Measurements from ENCODE around the gene PLCH2.
A peak's percentile ranks its signal among the peaks of the same experiment; 100 is the strongest.

Gene PLCH2

GRCh38 chr1:2525572-2525919, 49.5 kb downstream of the PLCH2 start:
- peaks cover 53% of the 10 kb centered on the region for H3K4me1 ChIP-seq (ENCODE audit: control insufficient read depth, insufficient read depth, low read length, poor library complexity, severe bottlenecking)
- peak overlapping the region; percentile 69 for H3K27ac ChIP-seq (ENCODE audit: insufficient read depth, low read length, poor library complexity, severe bottlenecking)
- peaks cover 17% of the 10 kb centered on the region for H3K27me3 ChIP-seq (replicated peaks; ENCODE audit: control insufficient read depth, insufficient read depth, low read length, poor library complexity, severe bottlenecking)
- DNase-seq: no peak
- H3K36me3 ChIP-seq (ENCODE audit: control insufficient read depth, insufficient read depth, low read length): peaks cover 10% of the 10 kb centered on the region
- H3K9me3 ChIP-seq (ENCODE audit: control insufficient read depth, low read length): no peaks in the 10 kb centered on the region
- peak overlapping the region; percentile 84 for H3K4me3 ChIP-seq (ENCODE audit: insufficient read depth, low read depth, low read length, poor library complexity, severe bottlenecking)

- peak; percentile 73 to 81 (median 78) for DNase-seq
- Histone ChIP-seq H3K27me3 (replicated peaks; ENCODE audit: control insufficient read depth, insufficient read depth, low read length, poor library complexity, severe bottlenecking) (peaks cover 23% of the 10 kb centered on the region), H3K4me1 (ENCODE audit: control insufficient read depth, insufficient read depth, low read length, poor library complexity, severe bottlenecking) (peaks cover 59% of the 10 kb centered on the region), H3K36me3 (ENCODE audit: control insufficient read depth, insufficient read depth, low read length) (peaks cover 4% of the 10 kb centered on the region), H3K4me3 (ENCODE audit: insufficient read depth, low read depth, low read length, poor library complexity, severe bottlenecking) (peak within 1 kb of the TSS; percentile 84), H3K27ac (ENCODE audit: insufficient read depth, low read length, poor library complexity, severe bottlenecking) (peak within 1 kb of the TSS; percentile 69), H3K9me3 (ENCODE audit: control insufficient read depth, low read length) (no peaks in the 10 kb centered on the region)
Measured at GRCh38 chr1:2525920-2526823, 50.1 kb downstream of the PLCH2 start, which contains the start of gene PANK4. PANK4 (minus strand) TSS chr1:2526596; CDS start chr1:2526587, 9 bp downstream.

GRCh38 chr1:2526824-2527555, 50.9 kb downstream of the PLCH2 start:
- Histone ChIP-seq H3K27ac (ENCODE audit: insufficient read depth, low read length, poor library complexity, severe bottlenecking) (peak overlapping the region; percentile 66), H3K27me3 (replicated peaks; ENCODE audit: control insufficient read depth, insufficient read depth, low read length, poor library complexity, severe bottlenecking) (peaks cover 25% of the 10 kb centered on the region), H3K4me1 (ENCODE audit: control insufficient read depth, insufficient read depth, low read length, poor library complexity, severe bottlenecking) (peaks cover 59% of the 10 kb centered on the region), H3K36me3 (ENCODE audit: control insufficient read depth, insufficient read depth, low read length) (no peaks in the 10 kb centered on the region), H3K4me3 (ENCODE audit: insufficient read depth, low read depth, low read length, poor library complexity, severe bottlenecking) (peak overlapping the region; percentile 65), H3K9me3 (ENCODE audit: control insufficient read depth, low read length) (no peaks in the 10 kb centered on the region)
- DNase-seq: no peak

- Histone ChIP-seq H3K9me3 (ENCODE audit: control insufficient read depth, low read length) (no peaks in the 10 kb centered on the region), H3K4me3 (ENCODE audit: insufficient read depth, low read depth, low read length, poor library complexity, severe bottlenecking) (no peak overlapping the region), H3K27ac (ENCODE audit: insufficient read depth, low read length, poor library complexity, severe bottlenecking) (no peak overlapping the region), H3K4me1 (ENCODE audit: control insufficient read depth, insufficient read depth, low read length, poor library complexity, severe bottlenecking) (peaks cover 59% of the 10 kb centered on the region), H3K36me3 (ENCODE audit: control insufficient read depth, insufficient read depth, low read length) (no peaks in the 10 kb centered on the region), H3K27me3 (replicated peaks; ENCODE audit: control insufficient read depth, insufficient read depth, low read length, poor library complexity, severe bottlenecking) (peaks cover 25% of the 10 kb centered on the region)
- no peak for DNase-seq
Measured at GRCh38 chr1:2527556-2527860, 51.4 kb downstream of the PLCH2 start.

GRCh38 chr1:2528016-2528415, 51.9 kb downstream of the PLCH2 start:
- H3K4me1 ChIP-seq (ENCODE audit: control insufficient read depth, insufficient read depth, low read length, poor library complexity, severe bottlenecking): peaks cover 56% of the 10 kb centered on the region
- H3K4me3 ChIP-seq (ENCODE audit: insufficient read depth, low read depth, low read length, poor library complexity, severe bottlenecking): no peak overlapping the region

GRCh38 chr1:2528611-2528965, 52.5 kb downstream of the PLCH2 start:
- H3K9me3 ChIP-seq (ENCODE audit: control insufficient read depth, low read length): no peaks in the 10 kb centered on the region
- H3K27ac ChIP-seq (ENCODE audit: insufficient read depth, low read length, poor library complexity, severe bottlenecking): no peak overlapping the region
- no peak overlapping the region for H3K4me3 ChIP-seq (ENCODE audit: insufficient read depth, low read depth, low read length, poor library complexity, severe bottlenecking)
- no peak for DNase-seq
- H3K27me3 ChIP-seq (replicated peaks; ENCODE audit: control insufficient read depth, insufficient read depth, low read length, poor library complexity, severe bottlenecking): peaks cover 25% of the 10 kb centered on the region
- H3K36me3 ChIP-seq (ENCODE audit: control insufficient read depth, insufficient read depth, low read length): no peaks in the 10 kb centered on the region
- peaks cover 51% of the 10 kb centered on the region for H3K4me1 ChIP-seq (ENCODE audit: control insufficient read depth, insufficient read depth, low read length, poor library complexity, severe bottlenecking)

More at GRCh38 chr1:2528016-2528415, 51.9 kb downstream of the PLCH2 start:
- Histone ChIP-seq H3K36me3 (ENCODE audit: control insufficient read depth, insufficient read depth, low read length) (no peaks in the 10 kb centered on the region), H3K27ac (ENCODE audit: insufficient read depth, low read length, poor library complexity, severe bottlenecking) (no peak overlapping the region), H3K27me3 (replicated peaks; ENCODE audit: control insufficient read depth, insufficient read depth, low read length, poor library complexity, severe bottlenecking) (peaks cover 25% of the 10 kb centered on the region), H3K9me3 (ENCODE audit: control insufficient read depth, low read length) (no peaks in the 10 kb centered on the region)
- no peak for DNase-seq

- no peaks in the 10 kb centered on the region for H3K9me3 ChIP-seq (ENCODE audit: control insufficient read depth, low read length)
- H3K27me3 ChIP-seq (replicated peaks; ENCODE audit: control insufficient read depth, insufficient read depth, low read length, poor library complexity, severe bottlenecking): peaks cover 25% of the 10 kb centered on the region
- no peaks in the 10 kb centered on the region for H3K36me3 ChIP-seq (ENCODE audit: control insufficient read depth, insufficient read depth, low read length)
- DNase-seq: peak in 1 of 3 donors; percentile 22
- peaks cover 45% of the 10 kb centered on the region for H3K4me1 ChIP-seq (ENCODE audit: control insufficient read depth, insufficient read depth, low read length, poor library complexity, severe bottlenecking)
- H3K27ac ChIP-seq (ENCODE audit: insufficient read depth, low read length, poor library complexity, severe bottlenecking): peak overlapping the region; percentile 18
- peak overlapping the region; percentile 29 for H3K4me3 ChIP-seq (ENCODE audit: insufficient read depth, low read depth, low read length, poor library complexity, severe bottlenecking)
Measured at GRCh38 chr1:2528966-2529783, 53.1 kb downstream of the PLCH2 start.

GRCh38 chr1:2529784-2530512, 53.9 kb downstream of the PLCH2 start, which contains the start of gene HES5:
HES5 (minus strand) TSS chr1:2530263; CDS start chr1:2530164, 99 bp downstream.
- peak within 1 kb of the TSS; percentile 18 for H3K27ac ChIP-seq (ENCODE audit: insufficient read depth, low read length, poor library complexity, severe bottlenecking)
- no peaks in the 10 kb centered on the region for H3K9me3 ChIP-seq (ENCODE audit: control insufficient read depth, low read length)
- H3K27me3 ChIP-seq (replicated peaks; ENCODE audit: control insufficient read depth, insufficient read depth, low read length, poor library complexity, severe bottlenecking): peaks cover 25% of the 10 kb centered on the region
- peaks cover 38% of the 10 kb centered on the region for H3K4me1 ChIP-seq (ENCODE audit: control insufficient read depth, insufficient read depth, low read length, poor library complexity, severe bottlenecking)
- DNase-seq: no peak
- H3K36me3 ChIP-seq (ENCODE audit: control insufficient read depth, insufficient read depth, low read length): no peaks in the 10 kb centered on the region
- H3K4me3 ChIP-seq (ENCODE audit: insufficient read depth, low read depth, low read length, poor library complexity, severe bottlenecking): peak within 1 kb of the TSS; percentile 49

Measured in effector memory CD4-positive, alpha-beta T cell (primary cell).